GM23338 (cell line): ENCODE data around the gene SPTB. TPM values are rescaled to one million over a fixed set of nuclear protein-coding genes. Genes with fewer than 3 reads are reported as not detected.

ENCODE experiments used
- ATAC-seq: fragments of 200-7000 bp; cut with Tn5 transposase; 3 replicates; pipeline ENCODE4 v1.9.1; 2020
- DNase-seq: peaks from one replicate; pipeline ENCODE4 v3.0.0-alpha.2; 2015; ENCODE audit warnings: low spot score
- H2AFZ ChIP-seq: fragments of 200-600 bp; sonication (generic); 2 replicates; pipeline ENCODE4 v1.8.0; 2016; ENCODE audit warnings: antibody characterized with exemption, mild to moderate bottlenecking, moderate library complexity
- H3F3A ChIP-seq: fragments of 200-600 bp; sonication (generic); replicated peaks from 2 replicates; pipeline ENCODE4 v1.8.0; 2017; ENCODE audit warnings: antibody characterized with exemption, mixed run types, low read depth
- H3K27ac ChIP-seq: fragments of 200-600 bp; sonication (generic); 2 replicates; pipeline ENCODE4 v1.6.1; 2016; ENCODE audit warnings: low read depth
- H3K27me3 ChIP-seq: fragments of 200-600 bp; sonication (generic); 2 replicates; pipeline ENCODE4 v1.8.0; 2016; ENCODE audit warnings: mild to moderate bottlenecking, mixed run types, moderate library complexity; ENCODE audit not compliant: insufficient read depth
- H3K36me3 ChIP-seq: fragments of 200-600 bp; sonication (generic); 2 replicates; pipeline ENCODE4 v1.8.0; 2016; ENCODE audit warnings: mild to moderate bottlenecking; ENCODE audit not compliant: insufficient read depth
- H3K4me1 ChIP-seq: fragments of 200-600 bp; sonication (generic); 2 replicates; pipeline ENCODE4 v1.8.0; 2016; ENCODE audit warnings: mild to moderate bottlenecking, moderate library complexity; ENCODE audit not compliant: insufficient read depth
- H3K4me2 ChIP-seq: fragments of 200-600 bp; sonication (generic); 2 replicates; pipeline ENCODE4 v1.7.1; 2017; ENCODE audit warnings: mixed run types
- H3K4me3 ChIP-seq: fragments of 200-600 bp; sonication (generic); 2 replicates; pipeline ENCODE4 v1.6.1; 2016; ENCODE audit warnings: mixed run types
- H3K79me2 ChIP-seq: fragments of 200-600 bp; sonication (generic); replicated peaks from 2 replicates; pipeline ENCODE4 v1.8.0; 2017; ENCODE audit warnings: mild to moderate bottlenecking; ENCODE audit not compliant: insufficient read depth
- H3K9me2 ChIP-seq: fragments of 200-600 bp; sonication (generic); 2 replicates; pipeline ENCODE4 v1.8.0; 2017; ENCODE audit not compliant: insufficient read depth
- H4K20me1 ChIP-seq: fragments of 200-600 bp; sonication (generic); replicated peaks from 2 replicates; pipeline ENCODE4 v1.8.0; 2017; ENCODE audit warnings: mild to moderate bottlenecking; ENCODE audit not compliant: insufficient read depth
- H3K27ac Mint-ChIP-seq: 2 replicates; pipeline ENCODE4 v1.8.0; 2020; ENCODE audit warnings: inconsistent platforms, mild to moderate bottlenecking, moderate library complexity, mixed read lengths
- H3K27me3 Mint-ChIP-seq: 3 replicates; pipeline ENCODE4 v1.8.0; 2022; ENCODE audit warnings: low read depth, mild to moderate bottlenecking, moderate library complexity, mixed read lengths, inconsistent platforms; ENCODE audit not compliant: insufficient read depth, poor library complexity
- H3K36me3 Mint-ChIP-seq: 3 replicates; pipeline ENCODE4 v1.8.0; 2021; ENCODE audit warnings: low read depth, mild to moderate bottlenecking, inconsistent platforms, moderate library complexity, mixed read lengths
- H3K4me1 Mint-ChIP-seq: 3 replicates; pipeline ENCODE4 v1.8.0; 2020; ENCODE audit warnings: mild to moderate bottlenecking, inconsistent platforms, mixed read lengths
- H3K4me3 Mint-ChIP-seq: 3 replicates; pipeline ENCODE4 v1.8.0; 2021; ENCODE audit warnings: moderate library complexity, mild to moderate bottlenecking, inconsistent platforms, mixed read lengths
- H3K9me3 Mint-ChIP-seq: 3 replicates; pipeline ENCODE4 v1.8.0; 2020; ENCODE audit warnings: moderate library complexity, mild to moderate bottlenecking, inconsistent platforms, mixed read lengths
- CREB1 ChIP-seq: fragments of 250-450 bp; sonication (Bioruptor Pico); IDR thresholded peaks from 2 replicates; pipeline ENCODE4 v1.5.0; 2020; ENCODE audit warnings: low read depth, mild to moderate bottlenecking, moderate library complexity
- CTCF ChIP-seq, 2 experiments: fragments of 200-600 bp in 1 of 2; sonication (generic) in 1 of 2; conservative IDR thresholded peaks; 2 replicates each; pipeline versions ENCODE4 v1.5.1 to v1.6.1; 2016 to 2017; ENCODE audit warnings: antibody characterized with exemption in 2 of 2, low read depth in 2 of 2, mild to moderate bottlenecking in 2 of 2, moderate library complexity in 1 of 2
- ETS1 ChIP-seq: IDR thresholded peaks from 2 replicates; pipeline ENCODE4 v1.6.1; 2016; ENCODE audit warnings: antibody characterized with exemption
- EZH2 ChIP-seq: fragments of 200-600 bp; sonication (generic); IDR thresholded peaks from one replicate; pipeline ENCODE4 v1.8.0; 2017; ENCODE audit warnings: antibody characterized with exemption, mild to moderate bottlenecking, low read depth; ENCODE audit not compliant: unreplicated experiment
- NANOG ChIP-seq: IDR thresholded peaks from 2 replicates; pipeline ENCODE4 v1.6.1; 2016; ENCODE audit warnings: antibody characterized with exemption, borderline replicate concordance
- polyA plus RNA-seq: library from polyadenylated mRNA; unstranded; fragments of >200 nt; fragmentation: Nextera tagmentation; extraction: Ambion mirVana; gene quantifications from 2 replicates; pipeline ENCODE4 v1.2.1, GENCODE V29; 2016
- total RNA-seq: library from RNA; depleted of rRNA; stranded (reverse); fragments of >200 nt; shearing (Covaris generic); gene quantifications from 2 replicates; pipeline ENCODE4 v1.2.3, GENCODE V29; 2014

The SPTB gene
- total and polyA plus RNA-seq, 2 experiments from 2014 or later = 1.1 to 1.9 TPM

GRCh38 chr14:64891173-64891838 is 11.6 kb upstream of the SPTB start (continued):
- TF ChIP-seq EZH2 (no peak), CREB1 (no peak), NANOG (no peak)

GRCh38 chr14:64889352-64889751 is 9.6 kb upstream of the SPTB start:
- H3K4me2 ChIP-seq = no peak overlapping the region
- H4K20me1 ChIP-seq = no peaks in the 10 kb centered on the region
- H3K4me1 ChIP-seq = no peaks in the 10 kb centered on the region
- ATAC-seq (no peak), DNase-seq (no peak)
- H3F3A ChIP-seq = no peaks in the 10 kb centered on the region
- Mint-ChIP-seq H3K27me3 (peaks cover 2% of the 10 kb centered on the region), H3K27ac (no peak overlapping the region), H3K9me3 (no peaks in the 10 kb centered on the region), H3K36me3 (no peaks in the 10 kb centered on the region), H3K4me1 (no peaks in the 10 kb centered on the region), H3K4me3 (no peak overlapping the region)
- H3K79me2 ChIP-seq = no peaks in the 10 kb centered on the region
- no peak overlapping the region for H3K4me3 ChIP-seq
- no peak overlapping the region for H3K27ac ChIP-seq
- no peaks in the 10 kb centered on the region for H3K9me2 ChIP-seq
- H3K36me3 ChIP-seq = no peaks in the 10 kb centered on the region
- no peak for TF ChIP-seq ETS1
- TF ChIP-seq CTCF (conservative IDR thresholded peaks at IDR 0.05; ENCODE audit: low read depth in 2 of 2) = 0 out of 4 replicates have a peak, but pooled peaks of 1 of the 2 experiments have one; percentile 2
- H3K27me3 ChIP-seq = no peaks in the 10 kb centered on the region
- H2AFZ ChIP-seq = no peak overlapping the region

- ATAC-seq = no peak
- Mint-ChIP-seq H3K27ac (no peak overlapping the region), H3K4me3 (no peak overlapping the region), H3K27me3 (peaks cover 18% of the 10 kb centered on the region), H3K9me3 (no peaks in the 10 kb centered on the region), H3K4me1 (peaks cover 8% of the 10 kb centered on the region; the same call in 2 of the 3 replicates), H3K36me3 (no peaks in the 10 kb centered on the region)
- 0 out of 2 replicates have a peak, but pooled peaks cover 3% of the 10 kb centered on the region for H3F3A ChIP-seq
- no peak overlapping the region for H3K4me2 ChIP-seq
- no peaks in the 10 kb centered on the region for H3K9me2 ChIP-seq
- no peak overlapping the region for H3K4me3 ChIP-seq
- no peaks in the 10 kb centered on the region for H3K4me1 ChIP-seq
- H4K20me1 ChIP-seq = no peaks in the 10 kb centered on the region
- H3K36me3 ChIP-seq = no peaks in the 10 kb centered on the region
- no peak overlapping the region for H2AFZ ChIP-seq
- H3K27me3 ChIP-seq = peaks cover 30% of the 10 kb centered on the region
- DNase-seq = no peak
- H3K27ac ChIP-seq = no peak overlapping the region
- no peaks in the 10 kb centered on the region for H3K79me2 ChIP-seq
- no peak for TF ChIP-seq ETS1
- TF ChIP-seq CTCF (conservative IDR thresholded peaks at IDR 0.05; ENCODE audit: low read depth in 2 of 2) = no peak
These were observed 5.9 kb upstream of the SPTB start for GRCh38 chr14:64885559-64885958.
